GM23338 (cell line): ENCODE measurements around the gene MARVELD2. TPM values are rescaled to one million over a fixed set of nuclear protein-coding genes. Genes with fewer than 3 reads are reported as not detected.

Source experiments
- ATAC-seq: fragments of 200-7000 bp; cut with Tn5 transposase; 3 replicates; pipeline ENCODE4 v1.9.1; 2020
- DNase-seq: peaks from one replicate; pipeline ENCODE4 v3.0.0-alpha.2; 2015; ENCODE audit warnings: low spot score
- H2AFZ ChIP-seq: fragments of 200-600 bp; sonication (generic); 2 replicates; pipeline ENCODE4 v1.8.0; 2016; ENCODE audit warnings: antibody characterized with exemption, mild to moderate bottlenecking, moderate library complexity
- H3F3A ChIP-seq: fragments of 200-600 bp; sonication (generic); replicated peaks from 2 replicates; pipeline ENCODE4 v1.8.0; 2017; ENCODE audit warnings: antibody characterized with exemption, mixed run types, low read depth
- H3K27ac ChIP-seq: fragments of 200-600 bp; sonication (generic); 2 replicates; pipeline ENCODE4 v1.6.1; 2016; ENCODE audit warnings: low read depth
- H3K27me3 ChIP-seq: fragments of 200-600 bp; sonication (generic); 2 replicates; pipeline ENCODE4 v1.8.0; 2016; ENCODE audit warnings: mild to moderate bottlenecking, mixed run types, moderate library complexity; ENCODE audit not compliant: insufficient read depth
- H3K36me3 ChIP-seq: fragments of 200-600 bp; sonication (generic); 2 replicates; pipeline ENCODE4 v1.8.0; 2016; ENCODE audit warnings: mild to moderate bottlenecking; ENCODE audit not compliant: insufficient read depth
- H3K4me1 ChIP-seq: fragments of 200-600 bp; sonication (generic); 2 replicates; pipeline ENCODE4 v1.8.0; 2016; ENCODE audit warnings: mild to moderate bottlenecking, moderate library complexity; ENCODE audit not compliant: insufficient read depth
- H3K4me2 ChIP-seq: fragments of 200-600 bp; sonication (generic); 2 replicates; pipeline ENCODE4 v1.7.1; 2017; ENCODE audit warnings: mixed run types
- H3K4me3 ChIP-seq: fragments of 200-600 bp; sonication (generic); 2 replicates; pipeline ENCODE4 v1.6.1; 2016; ENCODE audit warnings: mixed run types
- H3K79me2 ChIP-seq: fragments of 200-600 bp; sonication (generic); replicated peaks from 2 replicates; pipeline ENCODE4 v1.8.0; 2017; ENCODE audit warnings: mild to moderate bottlenecking; ENCODE audit not compliant: insufficient read depth
- H3K9me2 ChIP-seq: fragments of 200-600 bp; sonication (generic); 2 replicates; pipeline ENCODE4 v1.8.0; 2017; ENCODE audit not compliant: insufficient read depth
- H4K20me1 ChIP-seq: fragments of 200-600 bp; sonication (generic); replicated peaks from 2 replicates; pipeline ENCODE4 v1.8.0; 2017; ENCODE audit warnings: mild to moderate bottlenecking; ENCODE audit not compliant: insufficient read depth
- H3K27ac Mint-ChIP-seq: 2 replicates; pipeline ENCODE4 v1.8.0; 2020; ENCODE audit warnings: inconsistent platforms, mild to moderate bottlenecking, moderate library complexity, mixed read lengths
- H3K27me3 Mint-ChIP-seq: 3 replicates; pipeline ENCODE4 v1.8.0; 2022; ENCODE audit warnings: low read depth, mild to moderate bottlenecking, moderate library complexity, mixed read lengths, inconsistent platforms; ENCODE audit not compliant: insufficient read depth, poor library complexity
- H3K36me3 Mint-ChIP-seq: 3 replicates; pipeline ENCODE4 v1.8.0; 2021; ENCODE audit warnings: low read depth, mild to moderate bottlenecking, inconsistent platforms, moderate library complexity, mixed read lengths
- H3K4me1 Mint-ChIP-seq: 3 replicates; pipeline ENCODE4 v1.8.0; 2020; ENCODE audit warnings: mild to moderate bottlenecking, inconsistent platforms, mixed read lengths
- H3K4me3 Mint-ChIP-seq: 3 replicates; pipeline ENCODE4 v1.8.0; 2021; ENCODE audit warnings: moderate library complexity, mild to moderate bottlenecking, inconsistent platforms, mixed read lengths
- H3K9me3 Mint-ChIP-seq: 3 replicates; pipeline ENCODE4 v1.8.0; 2020; ENCODE audit warnings: moderate library complexity, mild to moderate bottlenecking, inconsistent platforms, mixed read lengths
- CREB1 ChIP-seq: fragments of 250-450 bp; sonication (Bioruptor Pico); IDR thresholded peaks from 2 replicates; pipeline ENCODE4 v1.5.0; 2020; ENCODE audit warnings: low read depth, mild to moderate bottlenecking, moderate library complexity
- ETS1 ChIP-seq: IDR thresholded peaks from 2 replicates; pipeline ENCODE4 v1.6.1; 2016; ENCODE audit warnings: antibody characterized with exemption
- EZH2 ChIP-seq: fragments of 200-600 bp; sonication (generic); IDR thresholded peaks from one replicate; pipeline ENCODE4 v1.8.0; 2017; ENCODE audit warnings: antibody characterized with exemption, mild to moderate bottlenecking, low read depth; ENCODE audit not compliant: unreplicated experiment
- EZH2phosphoT487 ChIP-seq: fragments of 200-600 bp; sonication (generic); IDR thresholded peaks from one replicate; pipeline ENCODE4 v1.8.1; 2018; ENCODE audit warnings: antibody characterized with exemption; ENCODE audit not compliant: unreplicated experiment
- JUNB ChIP-seq: IDR thresholded peaks from one replicate; pipeline ENCODE4 v1.6.1; 2016; ENCODE audit warnings: antibody characterized with exemption; ENCODE audit not compliant: unreplicated experiment
- NANOG ChIP-seq: IDR thresholded peaks from 2 replicates; pipeline ENCODE4 v1.6.1; 2016; ENCODE audit warnings: antibody characterized with exemption, borderline replicate concordance
- POLR2AphosphoS5 ChIP-seq: IDR thresholded peaks from 2 replicates; pipeline ENCODE4 v1.6.1; 2016; ENCODE audit warnings: antibody characterized with exemption, low read depth
- REST ChIP-seq: IDR thresholded peaks from one replicate; pipeline ENCODE4 v1.6.1; 2018; ENCODE audit warnings: antibody characterized with exemption; ENCODE audit not compliant: unreplicated experiment
- ZNF114 ChIP-seq: fragments of 250-450 bp; sonication (Bioruptor Pico); IDR thresholded peaks from 2 replicates; pipeline ENCODE4 v1.5.0; 2020; ENCODE audit warnings: mild to moderate bottlenecking, moderate library complexity
- ZNF331 ChIP-seq: fragments of 250-450 bp; sonication (Bioruptor Pico); IDR thresholded peaks from 2 replicates; pipeline ENCODE4 v1.5.0; 2020; ENCODE audit warnings: low read depth, mild to moderate bottlenecking, moderate library complexity
- ZNF462 ChIP-seq: fragments of 250-450 bp; sonication (Bioruptor Pico); IDR thresholded peaks from 2 replicates; pipeline ENCODE4 v1.5.0; 2020; ENCODE audit warnings: mild to moderate bottlenecking, moderate library complexity
- polyA plus RNA-seq: library from polyadenylated mRNA; unstranded; fragments of >200 nt; fragmentation: Nextera tagmentation; extraction: Ambion mirVana; gene quantifications from 2 replicates; pipeline ENCODE4 v1.2.1, GENCODE V29; 2016
- total RNA-seq: library from RNA; depleted of rRNA; stranded (reverse); fragments of >200 nt; shearing (Covaris generic); gene quantifications from 2 replicates; pipeline ENCODE4 v1.2.3, GENCODE V29; 2014

MARVELD2 gene
- total and polyA plus RNA-seq, 2 experiments from 2014 or later, result 10.0 to 24.1 TPM

- no peak for TF ChIP-seq ZNF462 (CRISPR knock-in tag)
- TF ChIP-seq CREB1 (CRISPR knock-in tag), result no peak
- TF ChIP-seq ZNF114, result no peak
- TF ChIP-seq POLR2AphosphoS5, result no peak
Measured at GRCh38 chr5:69418554-69418953, 3.6 kb downstream of the MARVELD2 start (continued).

GRCh38 chr5:69431424-69432303 is 16.7 kb downstream of the MARVELD2 start:
- H3K36me3 ChIP-seq, result 0 out of 2 replicates have a peak, but pooled peaks cover 8% of the 10 kb centered on the region
- Mint-ChIP-seq H3K36me3 (peaks cover 36% of the 10 kb centered on the region), H3K27me3 (peaks cover 2% of the 10 kb centered on the region), H3K4me3 (no peak overlapping the region), H3K27ac (no peak overlapping the region), H3K4me1 (no peaks in the 10 kb centered on the region), H3K9me3 (no peaks in the 10 kb centered on the region)
- no peaks in the 10 kb centered on the region for H3K79me2 ChIP-seq
- no peaks in the 10 kb centered on the region for H3F3A ChIP-seq
- ATAC-seq (no peak), DNase-seq (no peak)
- H3K4me2 ChIP-seq, result no peak overlapping the region
- no peak overlapping the region for H3K27ac ChIP-seq
- H3K4me3 ChIP-seq, result no peak overlapping the region
- no peaks in the 10 kb centered on the region for H3K4me1 ChIP-seq
- no peaks in the 10 kb centered on the region; the same call in 1 of the 2 replicates for H4K20me1 ChIP-seq
- H2AFZ ChIP-seq, result no peak overlapping the region
- H3K9me2 ChIP-seq, result no peaks in the 10 kb centered on the region
- no peaks in the 10 kb centered on the region for H3K27me3 ChIP-seq
- TF ChIP-seq EZH2phosphoT487, result no peak
- TF ChIP-seq ZNF331 (CRISPR knock-in tag), result no peak
- TF ChIP-seq CREB1 (CRISPR knock-in tag), result no peak
- TF ChIP-seq NANOG, result no peak
- TF ChIP-seq ETS1, result no peak
- TF ChIP-seq REST, result no peak
- no peak for TF ChIP-seq EZH2
- TF ChIP-seq JUNB, result no peak
